ENCODE data around the gene LTF.

LTF gene

GRCh38 chr3:46500656-46501635, 36.2 kb upstream of the LTF start:
- no peak for TF ChIP-seq CTCF (IDR thresholded peaks at IDR 0.05; ENCODE audit: low read depth, low read length, poor library complexity, severe bottlenecking)
- no peak for TF ChIP-seq EZH2phosphoT487 (IDR thresholded peaks at IDR 0.05; ENCODE audit: borderline replicate concordance, low read length)
- no peaks in the 10 kb centered on the region for H3K27me3 ChIP-seq (ENCODE audit: control insufficient read depth, low read length)
- no peaks in the 10 kb centered on the region for H3K36me3 ChIP-seq (ENCODE audit: control insufficient read depth, low read length)
- H3K4me2 ChIP-seq (ENCODE audit: low read length) = peak overlapping the region; percentile 55
- H4K20me1 ChIP-seq (ENCODE audit: control insufficient read depth, insufficient read depth, low read depth, low read length) = no peaks in the 10 kb centered on the region
- H3K9me3 ChIP-seq (ENCODE audit: control insufficient read depth, insufficient read depth, low read length) = no peaks in the 10 kb centered on the region
- H3K27ac ChIP-seq (ENCODE audit: low read depth, low read length) = peak overlapping the region; percentile 63
- H3K9me2 ChIP-seq (replicated peaks; ENCODE audit: control insufficient read depth, low read length) = no peaks in the 10 kb centered on the region
- H3K4me1 ChIP-seq (ENCODE audit: control insufficient read depth, low read length) = peaks cover 83% of the 10 kb centered on the region
- H3K79me2 ChIP-seq (ENCODE audit: control insufficient read depth, low read length) = no peaks in the 10 kb centered on the region
- peak overlapping the region; percentile 7 for H3K4me3 ChIP-seq (ENCODE audit: low read length)
- H3F3A ChIP-seq (ENCODE audit: control insufficient read depth, insufficient read depth) = no peaks in the 10 kb centered on the region; the same call in 1 of the 2 replicates

GRCh38 chr3:46498916-46499519, 34.3 kb upstream of the LTF start:
- H3K4me1 ChIP-seq (ENCODE audit: control insufficient read depth, low read length) = peaks cover 82% of the 10 kb centered on the region
- no peaks in the 10 kb centered on the region; the same call in 1 of the 2 replicates for H3F3A ChIP-seq (ENCODE audit: control insufficient read depth, insufficient read depth)
- no peak overlapping the region for H3K4me2 ChIP-seq (ENCODE audit: low read length)
- no peaks in the 10 kb centered on the region for H3K27me3 ChIP-seq (ENCODE audit: control insufficient read depth, low read length)
- H3K4me3 ChIP-seq (ENCODE audit: low read length) = no peak overlapping the region
- H3K27ac ChIP-seq (ENCODE audit: low read depth, low read length) = no peak overlapping the region
- no peaks in the 10 kb centered on the region for H3K9me3 ChIP-seq (ENCODE audit: control insufficient read depth, insufficient read depth, low read length)
- no peak for TF ChIP-seq EZH2phosphoT487 (IDR thresholded peaks at IDR 0.05; ENCODE audit: borderline replicate concordance, low read length)
- TF ChIP-seq CTCF (IDR thresholded peaks at IDR 0.05; ENCODE audit: low read depth, low read length, poor library complexity, severe bottlenecking) = no peak
- no peaks in the 10 kb centered on the region for H3K9me2 ChIP-seq (replicated peaks; ENCODE audit: control insufficient read depth, low read length)
- no peaks in the 10 kb centered on the region for H4K20me1 ChIP-seq (ENCODE audit: control insufficient read depth, insufficient read depth, low read depth, low read length)
- H3K79me2 ChIP-seq (ENCODE audit: control insufficient read depth, low read length) = no peaks in the 10 kb centered on the region
- H3K36me3 ChIP-seq (ENCODE audit: control insufficient read depth, low read length) = no peaks in the 10 kb centered on the region

DNA sequence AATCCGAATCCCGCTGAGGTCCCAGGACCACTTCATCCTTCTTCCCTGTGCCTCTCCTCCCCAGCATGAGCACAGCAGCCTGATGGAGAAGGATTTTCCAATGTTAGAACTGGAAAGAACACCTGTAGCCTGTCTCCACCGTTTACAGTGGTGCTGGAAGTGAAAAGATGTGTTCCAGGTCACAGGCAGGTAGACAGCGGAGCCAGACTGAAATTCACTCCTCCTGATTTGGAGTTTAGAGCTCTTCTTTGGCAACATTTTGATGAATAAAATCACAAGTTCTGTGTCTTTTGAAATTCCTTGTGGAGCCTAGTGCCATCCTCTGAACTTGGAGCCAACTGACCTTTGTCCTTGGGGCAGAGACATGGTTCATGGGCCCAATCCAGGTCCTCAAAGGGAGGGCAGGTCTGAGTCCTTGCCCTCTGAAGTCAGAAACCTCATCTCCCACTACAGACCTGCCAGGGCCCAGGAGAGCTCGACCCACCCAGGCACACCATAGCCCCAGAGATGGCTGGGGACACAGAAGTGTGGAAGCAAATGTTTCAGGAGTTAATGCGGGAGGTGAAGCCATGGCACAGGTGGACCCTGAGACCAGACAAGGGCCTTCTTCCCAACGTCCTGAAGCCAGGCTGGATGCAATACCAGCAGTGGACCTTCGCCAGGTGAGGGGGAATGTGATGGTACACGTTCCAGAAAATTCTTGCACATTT, 33.0 kb upstream of the LTF start, which contains the start of gene RTP3:
TSS of gene RTP3 (plus strand) at position 421 of the 710 bp plus-strand sequence. CDS start at position 508, 87 bp downstream.
- TF ChIP-seq CTCF (IDR thresholded peaks at IDR 0.05; ENCODE audit: low read depth, low read length, poor library complexity, severe bottlenecking) (no peak), EZH2phosphoT487 (IDR thresholded peaks at IDR 0.05; ENCODE audit: borderline replicate concordance, low read length) (no peak)

More for the DNA sequence above, 33.0 kb upstream of the LTF start, which contains the start of gene RTP3:
- H3K4me2 ChIP-seq (ENCODE audit: low read length) = peak within 1 kb of the TSS; percentile 64
- peak within 1 kb of the TSS; percentile 27; the same call in 1 of the 2 replicates for H3K4me3 ChIP-seq (ENCODE audit: low read length)
- no peaks in the 10 kb centered on the region for H3K9me2 ChIP-seq (replicated peaks; ENCODE audit: control insufficient read depth, low read length)
- no peak within 1 kb of the TSS for H3K27ac ChIP-seq (ENCODE audit: low read depth, low read length)
- no peaks in the 10 kb centered on the region for H3K36me3 ChIP-seq (ENCODE audit: control insufficient read depth, low read length)
- no peaks in the 10 kb centered on the region for H3K9me3 ChIP-seq (ENCODE audit: control insufficient read depth, insufficient read depth, low read length)
- no peaks in the 10 kb centered on the region; the same call in 1 of the 2 replicates for H3F3A ChIP-seq (ENCODE audit: control insufficient read depth, insufficient read depth)
- no peaks in the 10 kb centered on the region for H3K79me2 ChIP-seq (ENCODE audit: control insufficient read depth, low read length)
- peaks cover 78% of the 10 kb centered on the region for H3K4me1 ChIP-seq (ENCODE audit: control insufficient read depth, low read length)
- no peaks in the 10 kb centered on the region for H3K27me3 ChIP-seq (ENCODE audit: control insufficient read depth, low read length)
- no peaks in the 10 kb centered on the region for H4K20me1 ChIP-seq (ENCODE audit: control insufficient read depth, insufficient read depth, low read depth, low read length)
